ENCODE measurements around the gene DLGAP1. TPM values are rescaled to one million over a fixed set of nuclear protein-coding genes. Genes with fewer than 3 reads are reported as not detected.

DLGAP1 gene
- total and polyA plus RNA-seq, 2 experiments from 2014 or later: 17.0 to 48.5 TPM

- Histone ChIP-seq H3K9me2 (ENCODE audit: insufficient read depth) (no peaks in the 10 kb centered on the region), H4K20me1 (replicated peaks; ENCODE audit: insufficient read depth) (0 out of 2 replicates have a peak, but pooled peaks cover 4% of the 10 kb centered on the region), H3K27ac (ENCODE audit: low read depth) (no peak overlapping the region), H3K36me3 (ENCODE audit: insufficient read depth) (no peaks in the 10 kb centered on the region), H3K27me3 (ENCODE audit: insufficient read depth) (no peaks in the 10 kb centered on the region), H3K79me2 (replicated peaks; ENCODE audit: insufficient read depth) (no peaks in the 10 kb centered on the region), H3K4me3 (no peak overlapping the region), H3K4me1 (ENCODE audit: insufficient read depth) (peaks cover 12% of the 10 kb centered on the region; the same call in 1 of the 2 replicates), H3F3A (replicated peaks; ENCODE audit: low read depth) (no peaks in the 10 kb centered on the region), H2AFZ (no peak overlapping the region), H3K4me2 (no peak overlapping the region)
- TF ChIP-seq ZNF331 (CRISPR knock-in tag; IDR thresholded peaks at IDR 0.05; ENCODE audit: low read depth) (no peak), CTCF (conservative IDR thresholded peaks at IDR 0.05; ENCODE audit: low read depth in 2 of 2) (peak in 1 of 2 experiments; percentile 30; a peak in 2 of 4 replicates)
- H3K4me3 Mint-ChIP-seq: no peak overlapping the region
- H3K9me3 Mint-ChIP-seq: no peaks in the 10 kb centered on the region
- ATAC-seq (peak; percentile 99), DNase-seq (ENCODE audit: low spot score) (peak; percentile 83)
- no peaks in the 10 kb centered on the region for H3K27me3 Mint-ChIP-seq (ENCODE audit: insufficient read depth, low read depth, poor library complexity)
- peaks cover 27% of the 10 kb centered on the region for H3K4me1 Mint-ChIP-seq
- H3K36me3 Mint-ChIP-seq (ENCODE audit: low read depth): no peaks in the 10 kb centered on the region
- H3K27ac Mint-ChIP-seq: no peak overlapping the region; the same call in 1 of the 2 replicates
Observed at GRCh38 chr18:3972291-3972930, 482.7 kb downstream of the DLGAP1 start.

- Histone ChIP-seq H3K79me2 (replicated peaks; ENCODE audit: insufficient read depth) (no peaks in the 10 kb centered on the region), H3K9me2 (ENCODE audit: insufficient read depth) (no peaks in the 10 kb centered on the region), H3K4me1 (ENCODE audit: insufficient read depth) (peaks cover 17% of the 10 kb centered on the region; the same call in 1 of the 2 replicates), H3K36me3 (ENCODE audit: insufficient read depth) (no peaks in the 10 kb centered on the region), H3K4me3 (no peak overlapping the region), H3K4me2 (no peak overlapping the region), H3F3A (replicated peaks; ENCODE audit: low read depth) (no peaks in the 10 kb centered on the region), H3K27ac (ENCODE audit: low read depth) (no peak overlapping the region), H3K27me3 (ENCODE audit: insufficient read depth) (no peaks in the 10 kb centered on the region), H4K20me1 (replicated peaks; ENCODE audit: insufficient read depth) (0 out of 2 replicates have a peak, but pooled peaks cover 4% of the 10 kb centered on the region), H2AFZ (no peak overlapping the region)
- Mint-ChIP-seq H3K9me3 (no peaks in the 10 kb centered on the region), H3K4me3 (no peak overlapping the region), H3K27ac (no peak overlapping the region), H3K27me3 (ENCODE audit: insufficient read depth, low read depth, poor library complexity) (no peaks in the 10 kb centered on the region), H3K36me3 (ENCODE audit: low read depth) (no peaks in the 10 kb centered on the region), H3K4me1 (peaks cover 39% of the 10 kb centered on the region)
- DNase-seq (ENCODE audit: low spot score) (peak; percentile 64), ATAC-seq (peak; percentile 51)
- TF ChIP-seq ZNF331 (CRISPR knock-in tag; IDR thresholded peaks at IDR 0.05; ENCODE audit: low read depth) (no peak), ZNF114 (CRISPR knock-in tag; IDR thresholded peaks at IDR 0.05) (no peak), ETS1 (IDR thresholded peaks at IDR 0.05) (no peak), JUNB (IDR thresholded peaks at IDR 0.05; ENCODE audit: unreplicated experiment) (no peak), POLR2AphosphoS5 (IDR thresholded peaks at IDR 0.05; ENCODE audit: low read depth) (no peak), REST (IDR thresholded peaks at IDR 0.05; ENCODE audit: unreplicated experiment) (no peak), CTCF (conservative IDR thresholded peaks at IDR 0.05; ENCODE audit: low read depth in 2 of 2) (peak; percentile 42 to 53; a peak in 3 of 4 replicates), EZH2 (IDR thresholded peaks at IDR 0.05; ENCODE audit: low read depth, unreplicated experiment) (no peak), CREB1 (CRISPR knock-in tag; IDR thresholded peaks at IDR 0.05; ENCODE audit: low read depth) (no peak)
Observed at GRCh38 chr18:3970929-3971328, 484.2 kb downstream of the DLGAP1 start.

Data from GM23338 (cell line).